HEK293 (cell line): Measurements from ENCODE around the gene PTGES.

Experiments used
- CTCF ChIA-PET: fragments of 350-600 bp; formaldehyde crosslinking; extraction: SDS; loops from one replicate; lab custom pipeline; 2021; ENCODE audit warnings: antibody characterized with exemption; lab: Yijun Ruan, JAX
- POLR2A ChIA-PET: fragments of 300-600 bp; formaldehyde crosslinking; extraction: SDS; loops from one replicate; lab custom pipeline; 2020; ENCODE audit warnings: antibody characterized with exemption, inconsistent platforms; lab: Yijun Ruan, JAX
- H3K27ac ChIP-seq: fragments of 200-500 bp; sonication (Bioruptor generic); 2 replicates; pipeline ENCODE4 v1.5.1; 2014; ENCODE audit warnings: low read depth, low read length, control low read depth, inconsistent platforms; ENCODE audit errors: extremely low read depth
- H3K36me3 ChIP-seq, 2 experiments: fragments of 200-500 bp in 1 of 2; sonication (Bioruptor generic) in 1 of 2; 1 replicate in 1 of 2; 2 replicates in 1 of 2; pipeline ENCODE4 v1.5.1; 2014 to 2017; ENCODE audit warnings: inconsistent platforms in 2 of 2, low read length in 2 of 2; ENCODE audit not compliant: control insufficient read depth in 2 of 2, insufficient read depth in 1 of 2
- H3K4me1 ChIP-seq: fragments of 200-500 bp; sonication (Bioruptor generic); 2 replicates; pipeline ENCODE4 v1.5.1; 2014; ENCODE audit warnings: mild to moderate bottlenecking, low read length, inconsistent platforms; ENCODE audit not compliant: control insufficient read depth, insufficient read depth
- H3K4me3 ChIP-seq: 2 replicates; pipeline ENCODE4 v1.5.1; 2011; ENCODE audit warnings: low read depth, mild to moderate bottlenecking, control low read depth, low read length, moderate library complexity
- H3K9me3 ChIP-seq: fragments of 200-500 bp; sonication (Bioruptor generic); 2 replicates; pipeline ENCODE4 v1.5.1; 2014; ENCODE audit warnings: low read depth, low read length, inconsistent platforms; ENCODE audit not compliant: control insufficient read depth, insufficient read depth
- ATF2 ChIP-seq: fragments of 450-650 bp; formaldehyde crosslinking; IDR thresholded peaks from 2 replicates; pipeline ENCODE4 v1.5.1; 2016; ENCODE audit warnings: missing biosample characterization, missing genetic modification characterization, low read depth
- KLF10 ChIP-seq: fragments of 450-650 bp; IDR thresholded peaks from 2 replicates; pipeline ENCODE4 v1.5.1; 2018; ENCODE audit warnings: missing biosample characterization, mild to moderate bottlenecking, missing genetic modification characterization
- KLF17 ChIP-seq: fragments of 450-650 bp; formaldehyde crosslinking; IDR thresholded peaks from 2 replicates; pipeline ENCODE4 v1.5.1; 2016; ENCODE audit warnings: missing biosample characterization, missing genetic modification characterization
- REST ChIP-seq: fragments of 450-650 bp; formaldehyde crosslinking; IDR thresholded peaks from 2 replicates; pipeline ENCODE4 v1.5.1; 2016; ENCODE audit warnings: missing biosample characterization, missing genetic modification characterization
- SP2 ChIP-seq: fragments of 450-650 bp; formaldehyde crosslinking; IDR thresholded peaks from 2 replicates; pipeline ENCODE4 v1.5.1; 2016; ENCODE audit warnings: missing biosample characterization, missing genetic modification characterization
- WT1 ChIP-seq: fragments of 450-650 bp; formaldehyde crosslinking; IDR thresholded peaks from 2 replicates; pipeline ENCODE4 v1.5.1; 2016; ENCODE audit warnings: missing biosample characterization, missing genetic modification characterization
- YY1 ChIP-seq: fragments of 450-650 bp; formaldehyde crosslinking; IDR thresholded peaks from 2 replicates; pipeline ENCODE4 v1.5.1; 2018; ENCODE audit warnings: missing biosample characterization, missing genetic modification characterization
- ZBTB20 ChIP-seq: fragments of 450-650 bp; formaldehyde crosslinking; IDR thresholded peaks from 2 replicates; pipeline ENCODE4 v1.5.1; 2016; ENCODE audit warnings: missing biosample characterization, missing genetic modification characterization
- ZNF10 ChIP-seq: fragments of 450-650 bp; formaldehyde crosslinking; IDR thresholded peaks from 2 replicates; pipeline ENCODE4 v1.5.1; 2017; ENCODE audit warnings: missing biosample characterization, missing genetic modification characterization
- ZNF114 ChIP-seq: fragments of 450-650 bp; formaldehyde crosslinking; IDR thresholded peaks from 2 replicates; pipeline ENCODE4 v1.5.0; 2017; ENCODE audit warnings: missing biosample characterization, missing genetic modification characterization
- ZNF140 ChIP-seq: fragments of 450-650 bp; formaldehyde crosslinking; IDR thresholded peaks from 2 replicates; pipeline ENCODE4 v1.5.1; 2016; ENCODE audit warnings: missing biosample characterization, missing genetic modification characterization
- ZNF157 ChIP-seq: fragments of 450-650 bp; formaldehyde crosslinking; IDR thresholded peaks from 2 replicates; pipeline ENCODE4 v1.5.1; 2016; ENCODE audit warnings: missing biosample characterization, missing genetic modification characterization
- ZNF16 ChIP-seq: fragments of 450-650 bp; formaldehyde crosslinking; IDR thresholded peaks from 2 replicates; pipeline ENCODE4 v1.5.1; 2016; ENCODE audit warnings: low read depth, missing biosample characterization, missing genetic modification characterization
- ZNF169 ChIP-seq: fragments of 450-650 bp; formaldehyde crosslinking; IDR thresholded peaks from 2 replicates; pipeline ENCODE4 v1.5.1; 2016; ENCODE audit warnings: missing biosample characterization, missing genetic modification characterization
- ZNF223 ChIP-seq: fragments of 450-650 bp; formaldehyde crosslinking; IDR thresholded peaks from 2 replicates; pipeline ENCODE4 v1.5.1; 2016; ENCODE audit warnings: missing biosample characterization, missing genetic modification characterization
- ZNF274 ChIP-seq, 2 experiments: fragments of 200-500 bp in 1 of 2; fragments of 450-650 bp in 1 of 2; sonication (Bioruptor generic) in 1 of 2; formaldehyde crosslinking in 1 of 2; IDR thresholded peaks; 2 replicates each; pipeline versions ENCODE4 v1.5.1 to v1.6.1; 2014 to 2016; ENCODE audit warnings: borderline replicate concordance in 1 of 2, inconsistent platforms in 1 of 2, low read length in 1 of 2, missing biosample characterization in 1 of 2, missing genetic modification characterization in 1 of 2
- ZNF280C ChIP-seq: fragments of 450-650 bp; formaldehyde crosslinking; IDR thresholded peaks from 2 replicates; pipeline ENCODE4 v1.5.1; 2016; ENCODE audit warnings: missing biosample characterization, missing genetic modification characterization
- ZNF335 ChIP-seq: fragments of 450-650 bp; formaldehyde crosslinking; conservative IDR thresholded peaks from 2 replicates; pipeline ENCODE4 v1.5.1; 2016; ENCODE audit warnings: missing biosample characterization, missing genetic modification characterization
- ZNF350 ChIP-seq: fragments of 450-650 bp; formaldehyde crosslinking; IDR thresholded peaks from 2 replicates; pipeline ENCODE4 v1.5.0; 2017; ENCODE audit warnings: missing biosample characterization, mild to moderate bottlenecking, missing genetic modification characterization
- ZNF404 ChIP-seq: fragments of 450-650 bp; formaldehyde crosslinking; IDR thresholded peaks from 2 replicates; pipeline ENCODE4 v1.5.1; 2017; ENCODE audit warnings: missing biosample characterization, missing genetic modification characterization
- ZNF426 ChIP-seq: fragments of 450-650 bp; formaldehyde crosslinking; IDR thresholded peaks from 2 replicates; pipeline ENCODE4 v1.5.1; 2017; ENCODE audit warnings: missing biosample characterization, missing genetic modification characterization, mild to moderate bottlenecking, inconsistent platforms, moderate library complexity
- ZNF585B ChIP-seq: fragments of 450-650 bp; formaldehyde crosslinking; IDR thresholded peaks from 2 replicates; pipeline ENCODE4 v1.5.1; 2016; ENCODE audit warnings: missing biosample characterization, missing genetic modification characterization
- ZNF660 ChIP-seq: fragments of 450-650 bp; IDR thresholded peaks from 2 replicates; pipeline ENCODE4 v1.5.1; 2018; ENCODE audit warnings: missing biosample characterization, mild to moderate bottlenecking, missing genetic modification characterization
- ZNF664 ChIP-seq: fragments of 450-650 bp; formaldehyde crosslinking; IDR thresholded peaks from 2 replicates; pipeline ENCODE4 v1.5.1; 2016; ENCODE audit warnings: missing biosample characterization, missing genetic modification characterization
- ZNF692 ChIP-seq: fragments of 450-650 bp; formaldehyde crosslinking; IDR thresholded peaks from 2 replicates; pipeline ENCODE4 v1.5.1; 2016; ENCODE audit warnings: missing biosample characterization, missing genetic modification characterization
- ZNF707 ChIP-seq: fragments of 450-650 bp; formaldehyde crosslinking; IDR thresholded peaks from 2 replicates; pipeline ENCODE4 v1.5.1; 2016; ENCODE audit warnings: missing biosample characterization, missing genetic modification characterization
- ZSCAN16 ChIP-seq: fragments of 450-650 bp; formaldehyde crosslinking; IDR thresholded peaks from 2 replicates; pipeline ENCODE4 v1.5.1; 2016; ENCODE audit warnings: missing biosample characterization, missing genetic modification characterization

PTGES gene

GRCh38 chr9:129697656-129698253 lies 55.1 kb downstream of the PTGES start (continued):
- TF ChIP-seq ZNF280C (tag by site-specific recombination) (no peak), ZNF335 (tag by site-specific recombination) (peak; percentile 46; the same call in 1 of the 2 replicates), ZNF660 (tag by site-specific recombination) (no peak), KLF10 (no peak), WT1 (tag by site-specific recombination) (no peak), ZNF223 (tag by site-specific recombination) (no peak), ZSCAN16 (tag by site-specific recombination) (no peak), ZNF585B (tag by site-specific recombination) (no peak), ZNF10 (tag by site-specific recombination) (no peak), ZNF274 (IDR thresholded peaks at IDR 0.05; ENCODE audit: low read length) (no peak), ZNF274 (tag by site-specific recombination; IDR thresholded peaks at IDR 0.05; ENCODE audit: borderline replicate concordance) (no peak), ZNF350 (no peak), ATF2 (tag by site-specific recombination) (no peak), YY1 (tag by site-specific recombination) (peak; percentile 33; the same call in 1 of the 2 replicates), ZNF140 (tag by site-specific recombination) (no peak), ZNF169 (no peak), ZNF157 (tag by site-specific recombination) (no peak), ZNF404 (tag by site-specific recombination) (no peak), ZNF692 (tag by site-specific recombination) (peak; percentile 55; the same call in 1 of the 2 replicates)

- ChIA-PET POLR2A (interaction anchor here (0.8 to 1.5 kb wide), 7 partner anchors 16 to 80 kb away, joined by 3 to 6 read pairs (median 4); no protein-coding TSS in a partner anchor), CTCF (interaction anchor here (0.6 to 4.3 kb wide), 7 partner anchors 29 to 894 kb away, joined by 3 to 20 read pairs (median 6); partner anchors contain the start of gene ASB6)
- Histone ChIP-seq H3K9me3 (no peaks in the 10 kb centered on the region), H3K27ac (peak overlapping the region; percentile 69; the same call in 1 of the 2 replicates), H3K4me1 (no peaks in the 10 kb centered on the region; the same call in 1 of the 2 replicates), H3K4me3 (peak overlapping the region; percentile 34), H3K36me3 (no peaks in the 10 kb centered on the region)
- TF ChIP-seq ZBTB20 (tag by site-specific recombination) = no peak
- 0 out of 2 replicates have a peak, but pooled peaks have one; percentile 14 for TF ChIP-seq KLF17 (tag by site-specific recombination)
- no peak for TF ChIP-seq ZNF426 (tag by site-specific recombination)
- TF ChIP-seq ZNF114 (tag by site-specific recombination) = no peak
- TF ChIP-seq ZNF16 (tag by site-specific recombination) = no peak
- TF ChIP-seq KLF10 = 0 out of 2 replicates have a peak, but pooled peaks have one; percentile 22
- TF ChIP-seq ZNF664 (tag by site-specific recombination) = no peak
- no peak for TF ChIP-seq ZNF707
- TF ChIP-seq SP2 (tag by site-specific recombination) = no peak
- no peak for TF ChIP-seq REST (tag by site-specific recombination)
Measured at GRCh38 chr9:129696944-129697655, 55.7 kb downstream of the PTGES start.
